Dermis blood vessel endothelial cell (primary cell): ENCODE results near the gene SLC38A1. TPM values are rescaled to one million over a fixed set of nuclear protein-coding genes. Genes with fewer than 3 reads are reported as not detected.

Experiments
- DNase-seq: peaks from one replicate; pipeline ENCODE4 v3.0.0; 2010
- total RNA-seq: library from RNA; depleted of rRNA; stranded (reverse); fragments of >200 nt; gene quantifications from 2 replicates; pipeline ENCODE4 v1.2.3, GENCODE V29; 2014

SLC38A1 gene
- total RNA-seq, 1 donor from 2014 or later, result 136 TPM

GRCh38 chr12:46230983-46231382 lies 37.9 kb downstream of the SLC38A1 start:
- DNase-seq, result no peak

- DNase-seq, result no peak
Observed at GRCh38 chr12:46230306-46230705, 38.5 kb downstream of the SLC38A1 start.

GRCh38 chr12:46227616-46228015 lies 41.2 kb downstream of the SLC38A1 start:
- no peak for DNase-seq

- no peak for DNase-seq
Observed at GRCh38 chr12:46224386-46224785, 44.5 kb downstream of the SLC38A1 start.

GRCh38 chr12:46223047-46223446 lies 45.8 kb downstream of the SLC38A1 start:
- no peak for DNase-seq

GRCh38 chr12:46222636-46223035 lies 46.2 kb downstream of the SLC38A1 start:
- no peak for DNase-seq

- DNase-seq, result peak; percentile 61
Observed at GRCh38 chr12:46221255-46222128, 47.4 kb downstream of the SLC38A1 start.

- DNase-seq, result peak; percentile 94
Observed at GRCh38 chr12:46219877-46220655, 48.8 kb downstream of the SLC38A1 start.

- no peak for DNase-seq
Observed at GRCh38 chr12:46219132-46219876, 49.5 kb downstream of the SLC38A1 start.

GRCh38 chr12:46218322-46219095 lies 50.3 kb downstream of the SLC38A1 start:
- DNase-seq, result no peak

GRCh38 chr12:46217541-46218321 lies 51.1 kb downstream of the SLC38A1 start:
- DNase-seq, result no peak

- DNase-seq, result no peak
Observed at GRCh38 chr12:46214668-46215436, 54.0 kb downstream of the SLC38A1 start.

- DNase-seq, result no peak
Observed at GRCh38 chr12:46212108-46212982, 56.5 kb downstream of the SLC38A1 start.

- no peak for DNase-seq
Observed at GRCh38 chr12:46210873-46211439, 57.9 kb downstream of the SLC38A1 start.

GRCh38 chr12:46209914-46210872 lies 58.6 kb downstream of the SLC38A1 start:
- DNase-seq, result peak; percentile 92

GRCh38 chr12:46209170-46209569 lies 59.7 kb downstream of the SLC38A1 start:
- no peak for DNase-seq

- DNase-seq, result no peak
Observed at GRCh38 chr12:46208370-46208769, 60.5 kb downstream of the SLC38A1 start.

- DNase-seq, result no peak
Observed at GRCh38 chr12:46207644-46208043, 61.2 kb downstream of the SLC38A1 start.
